Caco-2 (cell line): Measurements from ENCODE around the gene C1QL2. TPM values are rescaled to one million over a fixed set of nuclear protein-coding genes. Genes with fewer than 3 reads are reported as not detected.

ENCODE experiments used
- BruUV-seq: library from RNA; stranded (reverse); fragments of 400-500 nt; replicated peaks from 2 replicates; lab custom pipeline; 2021; lab: Mats Ljungman, UMichigan
- CTCF ChIA-PET: fragments of 300-600 bp; sonication (Branson Sonifier 250); formaldehyde crosslinking; loops from one replicate; lab custom pipeline; 2022; ENCODE audit warnings: antibody characterized with exemption; lab: Charles Lee
- POLR2A ChIA-PET: fragments of 300-600 bp; sonication (Branson Sonifier 250); formaldehyde crosslinking; loops from one replicate; lab custom pipeline; 2022; ENCODE audit warnings: antibody characterized with exemption; lab: Charles Lee
- DNase-seq, 2 experiments: peaks; one replicate each; pipeline versions ENCODE4 v3.0.0 to v3.0.0-alpha.2; 2020 to 2022
- H3K27me3 ChIP-seq: replicated peaks from 2 replicates; pipeline ENCODE4 v1.6.0; 2011; ENCODE audit warnings: low read length; ENCODE audit not compliant: control insufficient read depth, insufficient read depth
- H3K36me3 ChIP-seq: 2 replicates; pipeline ENCODE4 v1.5.1; 2011; ENCODE audit warnings: low read length; ENCODE audit not compliant: control insufficient read depth, insufficient read depth
- H3K4me1 ChIP-seq: fragments of 250-450 bp; sonication (Bioruptor Pico); 2 replicates; pipeline ENCODE4 v1.5.1; 2020; ENCODE audit warnings: mild to moderate bottlenecking
- H3K4me3 ChIP-seq: 2 replicates; pipeline ENCODE4 v1.5.1; 2011; ENCODE audit warnings: low read depth, mild to moderate bottlenecking, control low read depth, low read length
- H3K9me3 ChIP-seq: fragments of 250-450 bp; sonication (Bioruptor Pico); 2 replicates; pipeline ENCODE4 v1.5.1; 2020; ENCODE audit warnings: mild to moderate bottlenecking, moderate library complexity
- H3K27ac Mint-ChIP-seq: one replicate; pipeline ENCODE4 v1.8.0; 2022; ENCODE audit warnings: mixed read lengths; ENCODE audit not compliant: unreplicated experiment
- H3K27me3 Mint-ChIP-seq: one replicate; pipeline ENCODE4 v1.8.0; 2022; ENCODE audit warnings: mixed read lengths; ENCODE audit not compliant: insufficient read depth, unreplicated experiment
- H3K36me3 Mint-ChIP-seq: one replicate; pipeline ENCODE4 v1.8.0; 2022; ENCODE audit warnings: mild to moderate bottlenecking, mixed read lengths; ENCODE audit not compliant: insufficient read depth, unreplicated experiment
- H3K4me1 Mint-ChIP-seq: one replicate; pipeline ENCODE4 v1.8.0; 2022; ENCODE audit warnings: low read depth, mixed read lengths; ENCODE audit not compliant: unreplicated experiment
- H3K4me3 Mint-ChIP-seq: one replicate; pipeline ENCODE4 v1.8.0; 2022; ENCODE audit warnings: mild to moderate bottlenecking, moderate library complexity, mixed read lengths; ENCODE audit not compliant: unreplicated experiment
- H3K9me3 Mint-ChIP-seq: one replicate; pipeline ENCODE4 v1.8.0; 2022; ENCODE audit warnings: mixed read lengths; ENCODE audit not compliant: unreplicated experiment
- CTCF ChIP-seq, 2 experiments: fragments of 200-600 bp in 1 of 2; IDR thresholded peaks; 1 replicate in 1 of 2; 2 replicates in 1 of 2; pipeline versions ENCODE4 v1.5.1 to v1.8.0; 2011 to 2022; ENCODE audit warnings: antibody characterized with exemption in 1 of 2, control low read depth in 1 of 2, inconsistent platforms in 1 of 2, low read depth in 1 of 2, low read length in 1 of 2, mild to moderate bottlenecking in 1 of 2, moderate library complexity in 1 of 2; ENCODE audit not compliant: insufficient read depth in 1 of 2, severe bottlenecking in 1 of 2, unreplicated experiment in 1 of 2
- intact Hi-C: fragments of 100-400 bp; cut with micrococcal nuclease; formaldehyde crosslinking; loops from one replicate; pipeline ENCODE4 v1.10.0; 2022; ENCODE audit not compliant: unreplicated experiment
- total RNA-seq: library from RNA; stranded (reverse); gene quantifications from 2 replicates; pipeline ENCODE4 v1.2.3, GENCODE V29; 2022

Gene C1QL2
- total RNA-seq, 1 experiment from 2014 or later, result not detected

GRCh38 chr2:119112770-119113488 lies 45.6 kb downstream of the C1QL2 start:
- ChIA-PET CTCF (no interaction called here), POLR2A (no interaction called here)
- peaks cover 23% of the 10 kb centered on the region for H3K9me3 Mint-ChIP-seq
- Histone ChIP-seq H3K36me3 (no peaks in the 10 kb centered on the region), H3K9me3 (peaks cover 19% of the 10 kb centered on the region), H3K4me1 (no peaks in the 10 kb centered on the region), H3K4me3 (no peak overlapping the region), H3K27me3 (no peaks in the 10 kb centered on the region)
- H3K27ac Mint-ChIP-seq, result no peak overlapping the region
- H3K36me3 Mint-ChIP-seq, result no peaks in the 10 kb centered on the region
- DNase-seq, result no peak
- no TSS peak for BruUV-seq
- H3K4me1 Mint-ChIP-seq, result no peaks in the 10 kb centered on the region
- H3K27me3 Mint-ChIP-seq, result peaks cover 3% of the 10 kb centered on the region
- intact Hi-C loops, result no loop called here
- no peak for TF ChIP-seq CTCF (IDR thresholded peaks at IDR 0.05; ENCODE audit: insufficient read depth in 1 of 2, low read depth in 1 of 2, low read length in 1 of 2, severe bottlenecking in 1 of 2, unreplicated experiment in 1 of 2)
- no peak overlapping the region for H3K4me3 Mint-ChIP-seq

- CTCF ChIA-PET, result no interaction called here
- Mint-ChIP-seq H3K36me3 (no peaks in the 10 kb centered on the region), H3K4me3 (no peak overlapping the region), H3K9me3 (peaks cover 23% of the 10 kb centered on the region), H3K27ac (no peak overlapping the region), H3K27me3 (no peaks in the 10 kb centered on the region), H3K4me1 (no peaks in the 10 kb centered on the region)
- intact Hi-C loops, result no loop called here
- POLR2A ChIA-PET, result no interaction called here
- DNase-seq, result no peak
- no TSS peak for BruUV-seq
- no peak overlapping the region for H3K4me3 ChIP-seq
- H3K36me3 ChIP-seq, result no peaks in the 10 kb centered on the region
- no peaks in the 10 kb centered on the region for H3K27me3 ChIP-seq
- H3K9me3 ChIP-seq, result peaks cover 19% of the 10 kb centered on the region
- no peaks in the 10 kb centered on the region for H3K4me1 ChIP-seq
- TF ChIP-seq CTCF (IDR thresholded peaks at IDR 0.05; ENCODE audit: insufficient read depth in 1 of 2, low read depth in 1 of 2, low read length in 1 of 2, severe bottlenecking in 1 of 2, unreplicated experiment in 1 of 2), result no peak
Observed at GRCh38 chr2:119112230-119112629, 46.3 kb downstream of the C1QL2 start.

GRCh38 chr2:119111115-119111975 lies 47.2 kb downstream of the C1QL2 start:
- no peaks in the 10 kb centered on the region for H3K4me1 ChIP-seq
- no TSS peak for BruUV-seq
- H3K36me3 ChIP-seq, result no peaks in the 10 kb centered on the region
- no peak overlapping the region for H3K4me3 ChIP-seq
- TF ChIP-seq CTCF (IDR thresholded peaks at IDR 0.05; ENCODE audit: insufficient read depth in 1 of 2, low read depth in 1 of 2, low read length in 1 of 2, severe bottlenecking in 1 of 2, unreplicated experiment in 1 of 2), result no peak
- Mint-ChIP-seq H3K4me1 (no peaks in the 10 kb centered on the region), H3K9me3 (peaks cover 23% of the 10 kb centered on the region), H3K27me3 (no peaks in the 10 kb centered on the region), H3K36me3 (no peaks in the 10 kb centered on the region), H3K27ac (peak overlapping the region; percentile 74), H3K4me3 (no peak overlapping the region)
- peaks cover 19% of the 10 kb centered on the region for H3K9me3 ChIP-seq
- no peaks in the 10 kb centered on the region for H3K27me3 ChIP-seq
- ChIA-PET CTCF (no interaction called here), POLR2A (no interaction called here)
- DNase-seq, result peak in 1 of 2 experiments; percentile 16
- intact Hi-C loops, result no loop called here
